HG03565 (cell line): ENCODE results near the gene HPGD.

ENCODE experiments used
- ATAC-seq: cut with Tn5 transposase; IDR thresholded peaks from one replicate; pipeline ENCODE4 v1.9.1; 2021; ENCODE audit warnings: mild to moderate bottlenecking, moderate library complexity; ENCODE audit not compliant: unreplicated experiment

Gene HPGD

DNA sequence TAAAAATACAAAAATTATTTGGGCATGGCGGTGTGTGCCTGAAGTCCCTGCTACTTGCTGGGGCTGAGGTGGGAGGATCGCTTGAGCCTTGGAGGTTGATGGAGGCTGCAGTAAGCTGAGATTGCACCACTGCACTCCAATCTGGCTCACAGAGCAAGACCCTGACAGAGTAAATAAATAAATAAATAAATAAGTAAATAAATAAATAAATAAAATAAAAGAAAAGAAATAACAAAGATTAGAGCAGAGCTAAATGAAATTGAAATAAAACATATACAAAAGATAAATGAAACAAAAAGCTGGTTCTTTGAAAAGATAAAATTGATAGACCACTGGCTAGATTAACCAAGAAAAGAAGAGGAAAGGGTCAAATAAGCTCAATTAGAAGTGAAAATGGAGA is 43.1 kb downstream of the HPGD start:
- no peak for ATAC-seq

DNA sequence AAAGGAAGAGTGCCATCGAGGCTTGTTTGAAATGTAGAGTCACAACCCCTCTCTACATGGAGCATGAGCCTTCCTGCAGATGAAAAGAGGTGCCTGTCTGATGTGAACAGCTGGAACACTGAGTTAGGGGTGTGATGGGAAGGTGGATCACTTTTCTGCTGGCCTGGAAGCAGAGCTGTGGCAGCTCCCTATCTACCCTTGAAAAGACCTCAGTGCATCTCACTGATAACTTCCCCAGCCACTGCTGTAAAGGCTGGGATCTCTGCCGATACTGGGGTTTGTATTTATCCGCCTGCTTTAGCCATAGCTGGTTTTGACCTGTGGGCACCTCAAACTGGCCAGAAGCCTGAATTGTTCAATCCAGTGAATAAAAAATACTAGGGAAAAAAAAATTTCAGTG is 46.8 kb downstream of the HPGD start:
- ATAC-seq: no peak

DNA sequence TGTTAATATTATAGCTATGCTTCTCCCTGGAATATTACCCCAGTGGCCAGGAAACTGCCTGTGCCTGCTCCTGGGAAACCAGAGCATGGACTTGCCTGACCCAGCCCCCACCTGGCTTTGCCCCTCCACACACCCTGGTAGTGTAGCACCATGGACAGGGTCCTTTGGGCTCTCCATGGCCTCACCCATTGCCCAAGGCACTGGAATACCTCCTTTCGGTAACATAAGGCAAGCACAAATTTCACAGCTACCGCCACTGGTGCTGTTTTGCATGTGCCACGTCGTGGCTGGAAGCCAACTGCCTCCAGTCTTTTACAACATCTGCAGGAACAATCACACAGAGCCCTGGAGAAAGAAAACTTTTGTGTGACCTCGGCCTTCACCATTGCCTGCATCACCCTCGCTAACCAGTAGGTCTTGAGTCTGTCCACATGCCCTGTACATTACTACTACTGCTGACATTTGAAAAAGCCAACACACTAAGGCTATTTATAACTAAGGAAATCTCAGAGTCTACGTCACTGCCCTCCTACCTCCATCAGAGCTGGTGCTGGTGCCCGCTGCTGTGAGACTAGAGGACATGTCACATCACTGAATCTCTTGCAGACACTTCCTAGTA is 47.7 kb downstream of the HPGD start:
- ATAC-seq: no peak

DNA sequence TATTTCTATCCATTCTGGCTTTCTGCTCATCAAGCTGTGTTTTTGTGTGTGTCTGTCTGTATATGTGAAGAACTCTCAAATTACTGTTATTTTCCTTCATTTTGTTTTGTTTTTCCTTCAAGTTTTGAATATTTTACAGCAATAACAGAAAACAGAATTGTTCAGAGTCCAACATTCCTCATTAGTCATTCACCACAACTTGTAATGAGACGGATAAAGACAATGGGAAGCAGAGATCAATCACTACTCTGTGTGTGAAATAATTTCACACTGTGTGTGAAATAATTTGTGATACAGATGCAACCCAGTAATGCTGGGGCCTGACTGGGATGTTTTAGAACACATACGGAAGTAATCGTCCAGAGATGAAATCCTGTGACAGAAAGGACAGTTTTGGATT is 55.2 kb downstream of the HPGD start:
- no peak for ATAC-seq

DNA sequence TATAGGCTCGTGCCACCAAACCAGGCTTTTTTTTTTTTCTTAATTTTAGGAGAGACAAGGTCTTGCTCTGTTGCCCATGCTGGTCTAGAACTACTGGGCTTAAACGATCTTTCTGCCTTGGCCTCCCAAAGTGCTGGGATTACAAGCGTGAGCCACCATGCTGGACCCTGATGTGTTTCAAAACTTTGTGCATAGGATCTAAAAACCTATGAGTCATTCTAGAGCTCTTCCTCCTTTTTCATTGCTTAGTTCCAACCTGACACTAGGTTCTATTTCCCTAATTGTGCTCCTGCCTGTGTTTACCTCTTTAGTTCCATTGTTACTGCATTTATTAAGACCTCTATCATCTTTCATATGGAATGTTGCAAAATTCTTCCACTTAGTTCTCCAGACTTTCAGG is 57.3 kb downstream of the HPGD start:
- ATAC-seq: no peak

DNA sequence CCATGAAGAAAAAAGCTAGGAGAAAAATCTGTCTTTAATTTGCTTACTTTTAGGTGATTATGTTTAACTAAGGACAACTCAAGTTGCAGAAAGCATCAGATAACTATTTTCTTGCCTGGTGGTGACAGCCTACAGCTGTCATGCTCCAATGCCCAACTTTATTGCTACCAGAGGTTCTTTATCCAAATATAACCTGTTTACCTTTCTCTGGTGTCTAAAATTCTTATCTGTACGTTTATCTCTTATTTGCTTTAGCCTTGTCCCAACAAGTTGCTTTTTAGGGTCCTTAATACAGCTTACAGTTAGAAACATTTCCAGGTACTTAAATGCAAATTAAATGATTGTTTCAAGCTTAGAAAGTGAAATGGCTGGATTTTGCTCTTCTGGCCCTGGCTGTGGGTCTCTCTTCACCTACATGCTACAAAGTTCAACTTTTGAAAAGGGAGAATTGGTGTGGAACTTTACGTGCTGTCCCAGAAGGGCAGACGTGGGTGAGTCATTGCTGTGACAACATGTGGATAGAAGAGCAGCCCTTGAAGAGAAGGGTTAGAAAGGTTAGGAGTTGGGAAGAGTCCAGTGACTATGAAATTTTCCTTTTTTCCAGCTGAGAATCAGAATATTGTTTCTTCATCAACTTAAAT is 60.7 kb downstream of the HPGD start:
- no peak for ATAC-seq

DNA sequence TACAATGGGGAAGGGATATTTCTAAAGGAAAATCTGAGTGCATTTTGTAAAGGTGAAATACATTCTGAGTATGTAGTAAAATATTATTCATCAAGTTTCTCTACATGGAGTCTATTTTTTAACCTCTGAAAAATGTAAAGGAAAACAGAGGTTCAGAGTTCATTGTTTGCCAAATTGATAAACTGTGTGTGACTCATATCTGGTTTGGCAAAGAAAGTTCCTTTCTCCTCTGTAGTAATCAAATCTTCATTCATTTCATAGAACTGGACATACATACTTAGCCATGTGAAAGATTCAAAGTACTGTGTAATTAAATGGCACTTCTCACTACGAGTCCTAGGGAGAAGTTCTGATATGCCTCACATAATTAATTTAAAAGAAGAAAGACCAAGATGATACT is 61.6 kb downstream of the HPGD start:
- ATAC-seq: no peak

DNA sequence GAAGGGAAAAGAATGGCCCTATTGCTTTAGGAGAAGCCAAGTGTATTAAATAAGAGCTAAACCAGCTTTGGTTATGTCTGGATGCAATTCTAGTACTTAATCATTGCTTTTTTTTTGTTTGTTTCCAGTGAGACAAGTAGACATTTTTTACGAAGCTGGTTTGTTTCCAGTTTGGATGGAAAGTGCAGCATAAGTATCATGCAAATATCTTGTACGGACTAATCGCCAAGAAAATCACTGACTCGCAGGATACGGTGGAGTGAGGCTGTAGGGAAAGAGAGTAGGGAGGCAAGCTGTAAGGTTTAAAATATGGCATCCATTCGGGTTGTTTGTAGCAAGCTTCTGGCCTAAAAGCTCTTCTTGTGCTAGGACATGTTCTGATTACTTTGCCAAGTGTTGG is 64.8 kb downstream of the HPGD start:
- no peak for ATAC-seq

DNA sequence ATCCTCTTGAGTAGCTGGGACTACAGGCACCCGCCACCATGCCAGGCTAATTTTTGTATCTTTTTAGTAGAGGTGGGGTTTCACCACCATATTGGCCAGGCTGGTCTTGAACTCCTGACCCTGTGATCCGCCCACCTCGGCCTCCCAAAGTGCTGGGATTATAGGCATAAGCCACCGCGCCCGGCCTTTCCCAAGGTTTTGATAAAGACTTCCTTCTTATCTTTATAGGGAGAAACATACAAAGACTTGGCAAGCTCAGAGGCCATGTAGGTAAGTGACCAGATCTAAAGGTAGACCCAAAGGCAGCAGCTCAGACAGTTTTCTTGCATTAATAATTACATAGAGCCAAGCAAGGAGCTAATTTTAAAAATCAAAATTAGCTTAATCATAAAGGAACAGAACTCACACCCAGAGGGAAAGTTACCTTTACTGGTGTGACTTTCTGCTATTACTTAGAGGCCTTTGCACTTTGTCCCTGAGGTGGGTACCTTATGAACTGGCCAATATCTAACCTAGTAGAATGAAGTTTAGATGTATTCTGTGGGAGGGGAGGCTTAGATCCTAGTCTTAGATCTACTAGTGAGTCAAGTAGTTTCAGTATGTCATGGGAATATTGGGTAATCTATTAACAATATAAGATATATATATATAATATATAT is 67.3 kb downstream of the HPGD start:
- no peak for ATAC-seq

DNA sequence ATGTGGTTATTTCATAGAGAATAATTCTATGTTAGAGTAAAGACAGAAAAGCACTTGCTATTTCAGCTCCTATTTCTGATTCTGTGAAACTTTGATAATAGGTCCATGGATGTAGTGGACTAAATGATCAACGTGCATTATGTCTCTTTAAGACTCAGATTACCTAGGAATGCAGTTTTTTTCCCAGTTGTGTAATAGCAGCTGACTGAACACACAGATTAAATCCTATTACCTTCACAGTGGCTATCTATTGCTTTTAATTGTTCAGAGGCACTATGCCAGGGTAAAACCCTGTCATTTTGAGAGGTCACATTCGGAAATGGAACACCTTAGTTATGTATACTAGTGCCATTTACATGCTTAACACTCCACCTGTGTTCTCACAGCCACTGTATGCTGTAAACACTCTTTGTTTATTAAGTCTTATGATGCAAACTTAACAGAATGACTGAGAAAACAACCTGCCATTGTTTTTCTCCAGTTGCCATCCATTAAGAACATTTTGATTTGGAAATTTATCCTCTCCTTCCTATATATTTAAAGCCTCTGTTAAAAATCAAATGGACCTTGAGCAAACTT is 70.5 kb downstream of the HPGD start:
- ATAC-seq: no peak

DNA sequence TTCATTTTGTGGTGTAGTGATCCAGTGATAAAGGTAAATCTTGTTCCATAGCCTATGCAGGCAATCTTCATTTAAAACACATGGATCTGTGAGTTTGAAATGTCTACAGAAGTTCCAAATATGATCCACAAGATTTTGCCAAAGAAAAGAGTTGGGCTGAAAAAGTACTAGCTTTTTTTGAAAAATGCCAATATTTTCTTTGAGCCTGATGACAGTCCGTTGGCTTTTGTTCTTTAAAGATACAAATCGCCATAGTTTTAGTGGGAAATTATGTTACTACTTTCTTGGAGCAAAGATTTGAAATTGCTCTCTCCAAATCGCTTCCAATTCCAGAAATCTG is 71.5 kb downstream of the HPGD start:
- no peak for ATAC-seq

DNA sequence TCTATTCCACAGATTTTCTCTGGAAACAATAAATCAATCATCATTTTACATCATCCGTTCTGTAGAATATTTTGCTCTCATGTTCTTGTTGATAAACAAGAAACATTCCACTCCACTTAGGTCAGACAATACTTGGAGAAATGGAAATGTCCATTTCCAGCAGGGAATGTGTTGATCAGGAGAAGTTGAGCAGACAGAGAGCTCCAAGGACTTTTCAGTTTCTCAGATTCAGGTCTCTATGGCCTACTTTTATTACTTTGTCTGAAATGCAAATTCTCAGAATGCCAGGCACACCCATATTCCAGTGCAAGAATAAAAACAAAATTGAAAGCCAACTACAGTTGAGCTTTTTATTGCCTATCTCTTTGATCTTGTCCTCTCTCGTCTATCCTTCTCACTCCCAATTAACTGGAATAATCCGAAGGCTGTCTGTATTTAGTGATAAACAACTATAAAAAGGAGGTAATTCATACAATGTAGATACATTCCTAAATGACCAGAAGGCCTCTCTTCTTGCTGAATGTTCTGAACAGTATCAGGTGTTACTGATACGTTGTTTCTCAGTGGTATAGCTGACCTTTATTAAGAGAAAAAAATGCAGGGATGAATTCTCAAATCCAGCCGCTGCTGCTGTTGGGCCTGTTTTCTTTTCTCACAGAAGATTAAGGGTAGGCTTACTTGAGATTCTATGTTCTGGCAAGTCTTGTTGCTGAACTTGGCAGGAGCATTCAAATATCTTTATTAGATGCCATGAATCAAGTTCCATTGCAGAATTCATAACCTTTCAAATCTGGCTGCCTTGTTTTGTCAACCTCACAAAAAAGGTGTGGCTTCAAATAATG is 72.1 kb downstream of the HPGD start:
- ATAC-seq: no peak

DNA sequence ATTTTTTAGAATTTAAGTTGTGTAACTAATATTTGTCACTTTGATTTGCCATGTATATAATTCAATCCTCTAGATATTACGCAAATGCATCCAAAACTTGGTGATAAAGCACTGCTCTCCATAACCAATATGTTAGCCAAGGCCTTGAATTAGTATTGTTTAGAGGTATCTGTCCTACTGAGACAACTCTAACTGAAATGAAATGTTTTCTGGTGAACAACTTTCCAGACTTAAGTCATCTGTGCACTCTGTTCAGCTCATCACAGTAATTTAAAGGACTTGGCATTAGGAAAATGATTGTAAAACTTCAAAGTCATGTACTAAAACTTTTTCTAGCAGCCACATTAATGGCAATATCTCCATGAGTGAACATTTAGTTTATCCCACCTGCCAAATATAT is 73.1 kb downstream of the HPGD start:
- no peak for ATAC-seq

DNA sequence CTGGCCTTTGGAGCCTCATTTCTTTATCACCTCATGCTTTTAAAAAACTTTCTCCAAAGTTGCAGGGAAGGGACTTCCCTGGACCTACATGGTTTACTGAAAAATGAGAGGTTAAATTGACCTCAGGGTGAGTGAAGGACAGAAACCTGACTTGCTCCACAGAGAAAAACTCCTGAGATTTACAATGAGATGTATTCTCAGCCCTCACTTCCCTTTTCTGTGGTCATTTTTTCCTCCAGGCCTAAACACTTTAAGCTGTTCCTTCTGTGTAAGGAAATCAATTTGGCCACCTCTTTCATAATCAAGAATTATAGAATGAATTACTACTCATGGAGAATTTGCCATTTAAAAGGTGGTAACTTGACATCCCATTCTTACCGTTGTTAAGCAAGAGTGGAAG is 77.9 kb downstream of the HPGD start:
- no peak for ATAC-seq
